Measurements from ENCODE around the gene CYP26A1. TPM values are rescaled to one million over a fixed set of nuclear protein-coding genes. Genes with fewer than 3 reads are reported as not detected.

CYP26A1 gene
- total RNA-seq, 1 donor, result not detected

DNA sequence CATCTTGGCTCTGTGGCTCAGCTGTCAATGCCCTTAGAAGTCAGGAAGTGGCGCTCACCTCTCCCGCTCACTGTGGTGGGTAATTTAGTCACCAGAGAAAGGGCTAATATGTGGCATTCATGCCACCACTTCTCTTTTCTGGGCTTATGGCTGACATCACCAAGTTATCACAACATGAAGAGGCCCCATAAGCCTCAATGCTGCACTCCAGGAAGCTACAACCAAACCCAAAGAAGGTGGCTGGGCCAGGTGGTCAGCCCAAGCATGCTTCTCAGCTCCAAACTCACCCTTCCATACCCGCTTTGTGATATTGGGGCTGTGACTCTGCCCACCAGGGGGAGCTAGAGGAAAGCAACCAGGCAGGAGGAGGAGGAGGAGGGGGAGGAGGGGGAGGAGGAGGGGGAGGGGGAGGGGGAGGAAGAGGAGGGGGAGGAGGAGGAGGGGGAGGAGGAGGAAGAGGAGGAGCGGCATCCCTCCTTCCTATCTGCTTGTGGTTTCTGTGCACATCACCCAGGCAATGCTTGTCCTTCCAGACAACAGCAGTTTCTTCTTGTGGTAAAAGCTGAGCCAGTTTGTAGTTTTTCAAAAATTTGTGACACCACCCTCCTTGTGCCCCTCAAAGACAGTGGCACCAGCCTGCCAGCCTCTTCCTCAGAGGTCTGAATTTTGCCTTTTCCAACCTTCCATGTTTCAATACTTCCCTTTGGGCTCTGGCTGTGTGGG is 42.1 kb downstream of the CYP26A1 start:
- Histone ChIP-seq H3K4me1 (ENCODE audit: insufficient read depth, low read length) (no peaks in the 10 kb centered on the region), H2AFZ (ENCODE audit: low read length) (no peak overlapping the region)

GRCh38 chr10:93121311-93121710 is 47.6 kb downstream of the CYP26A1 start:
- Histone ChIP-seq H3K4me2 (ENCODE audit: insufficient read depth, low read length) (no peak overlapping the region), H3K36me3 (ENCODE audit: insufficient read depth, low read length) (no peaks in the 10 kb centered on the region), H3K9me3 (ENCODE audit: low read depth, low read length) (peaks cover under 1% of the 10 kb centered on the region), H3K79me2 (ENCODE audit: insufficient read depth, low read length) (no peaks in the 10 kb centered on the region), H2AFZ (ENCODE audit: low read length) (no peak overlapping the region), H4K20me1 (ENCODE audit: insufficient read depth, low read length) (no peaks in the 10 kb centered on the region), H3K27ac (ENCODE audit: low read depth, low read length) (no peak overlapping the region), H3K4me3 (ENCODE audit: insufficient read depth, low read length) (no peak overlapping the region), H3K4me1 (ENCODE audit: insufficient read depth, low read length) (no peaks in the 10 kb centered on the region), H3K27me3 (ENCODE audit: insufficient read depth, low read length) (peaks cover 11% of the 10 kb centered on the region)
- TF ChIP-seq, protein P1, sequence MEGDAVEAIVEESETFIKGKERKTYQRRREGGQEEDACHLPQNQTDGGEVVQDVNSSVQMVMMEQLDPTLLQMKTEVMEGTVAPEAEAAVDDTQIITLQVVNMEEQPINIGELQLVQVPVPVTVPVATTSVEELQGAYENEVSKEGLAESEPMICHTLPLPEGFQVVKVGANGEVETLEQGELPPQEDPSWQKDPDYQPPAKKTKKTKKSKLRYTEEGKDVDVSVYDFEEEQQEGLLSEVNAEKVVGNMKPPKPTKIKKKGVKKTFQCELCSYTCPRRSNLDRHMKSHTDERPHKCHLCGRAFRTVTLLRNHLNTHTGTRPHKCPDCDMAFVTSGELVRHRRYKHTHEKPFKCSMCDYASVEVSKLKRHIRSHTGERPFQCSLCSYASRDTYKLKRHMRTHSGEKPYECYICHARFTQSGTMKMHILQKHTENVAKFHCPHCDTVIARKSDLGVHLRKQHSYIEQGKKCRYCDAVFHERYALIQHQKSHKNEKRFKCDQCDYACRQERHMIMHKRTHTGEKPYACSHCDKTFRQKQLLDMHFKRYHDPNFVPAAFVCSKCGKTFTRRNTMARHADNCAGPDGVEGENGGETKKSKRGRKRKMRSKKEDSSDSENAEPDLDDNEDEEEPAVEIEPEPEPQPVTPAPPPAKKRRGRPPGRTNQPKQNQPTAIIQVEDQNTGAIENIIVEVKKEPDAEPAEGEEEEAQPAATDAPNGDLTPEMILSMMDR (IDR thresholded peaks at IDR 0.05; ENCODE audit: extremely low read depth, low read depth, low read length), result no peak
- DNase-seq (ENCODE audit: insufficient read length, low spot score, missing footprints), result no peak

More for the DNA sequence above, 42.1 kb downstream of the CYP26A1 start:
- peaks cover 15% of the 10 kb centered on the region for H3K27me3 ChIP-seq (ENCODE audit: insufficient read depth, low read length)
- H4K20me1 ChIP-seq (ENCODE audit: insufficient read depth, low read length), result no peaks in the 10 kb centered on the region
- H3K36me3 ChIP-seq (ENCODE audit: insufficient read depth, low read length), result no peaks in the 10 kb centered on the region
- no peaks in the 10 kb centered on the region for H3K79me2 ChIP-seq (ENCODE audit: insufficient read depth, low read length)
- DNase-seq (ENCODE audit: insufficient read length, low spot score, missing footprints), result no peak
- H3K9me3 ChIP-seq (ENCODE audit: low read depth, low read length), result no peaks in the 10 kb centered on the region
- H3K4me3 ChIP-seq (ENCODE audit: insufficient read depth, low read length), result no peak overlapping the region
- H3K4me2 ChIP-seq (ENCODE audit: insufficient read depth, low read length), result no peak overlapping the region
- no peak overlapping the region for H3K27ac ChIP-seq (ENCODE audit: low read depth, low read length)
- TF ChIP-seq, protein P1 (IDR thresholded peaks at IDR 0.05; ENCODE audit: extremely low read depth, low read depth, low read length), result peak; percentile 40

GRCh38 chr10:93123766-93124165 is 50.1 kb downstream of the CYP26A1 start:
- Histone ChIP-seq H3K27ac (ENCODE audit: low read depth, low read length) (no peak overlapping the region), H3K9me3 (ENCODE audit: low read depth, low read length) (peaks cover 2% of the 10 kb centered on the region), H4K20me1 (ENCODE audit: insufficient read depth, low read length) (no peaks in the 10 kb centered on the region), H3K36me3 (ENCODE audit: insufficient read depth, low read length) (no peaks in the 10 kb centered on the region), H3K4me1 (ENCODE audit: insufficient read depth, low read length) (no peaks in the 10 kb centered on the region), H3K4me2 (ENCODE audit: insufficient read depth, low read length) (no peak overlapping the region), H3K4me3 (ENCODE audit: insufficient read depth, low read length) (no peak overlapping the region), H2AFZ (ENCODE audit: low read length) (no peak overlapping the region), H3K79me2 (ENCODE audit: insufficient read depth, low read length) (no peaks in the 10 kb centered on the region), H3K27me3 (ENCODE audit: insufficient read depth, low read length) (peaks cover 9% of the 10 kb centered on the region)
- TF ChIP-seq, protein P1 (IDR thresholded peaks at IDR 0.05; ENCODE audit: extremely low read depth, low read depth, low read length), result no peak
- DNase-seq (ENCODE audit: insufficient read length, low spot score, missing footprints), result peak; percentile 38

DNA sequence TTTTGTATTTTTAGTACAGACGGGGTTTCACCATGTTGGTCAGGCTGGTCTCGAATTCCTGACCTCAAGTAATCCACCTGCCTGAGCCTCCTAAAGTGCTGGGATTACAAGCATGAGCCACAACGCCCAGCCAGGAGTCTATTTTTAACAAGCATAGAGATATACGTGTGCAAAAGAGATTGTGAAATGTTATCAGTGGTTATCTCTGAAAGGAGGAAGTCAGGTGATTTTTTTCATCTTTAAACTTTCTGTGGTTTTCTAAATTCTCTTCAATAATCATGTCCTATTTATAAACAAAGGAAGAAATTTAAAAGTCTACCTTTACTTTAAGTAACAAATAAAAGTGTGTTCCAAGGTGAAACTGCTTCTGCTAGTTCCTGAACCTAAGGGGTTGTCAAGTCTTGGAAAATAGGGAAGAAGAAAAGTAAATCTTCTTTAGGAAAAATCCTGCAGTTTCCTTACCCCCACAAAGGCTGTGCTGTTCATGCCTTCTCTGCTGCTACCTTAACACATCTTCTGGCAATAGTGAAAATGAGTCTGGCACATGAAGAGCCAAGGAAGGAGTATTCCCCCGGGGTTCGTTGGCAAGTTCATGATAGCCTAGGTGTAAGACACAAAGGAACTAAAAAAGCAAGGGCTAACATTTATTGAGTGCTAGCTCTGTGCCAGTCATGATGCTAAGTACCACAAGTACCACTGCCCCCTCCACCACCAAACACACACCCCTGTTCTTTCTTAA is 51.1 kb downstream of the CYP26A1 start:
- TF ChIP-seq, protein P1 (IDR thresholded peaks at IDR 0.05; ENCODE audit: extremely low read depth, low read depth, low read length), result no peak
- no peak overlapping the region for H3K4me2 ChIP-seq (ENCODE audit: insufficient read depth, low read length)
- no peaks in the 10 kb centered on the region for H4K20me1 ChIP-seq (ENCODE audit: insufficient read depth, low read length)
- DNase-seq (ENCODE audit: insufficient read length, low spot score, missing footprints), result no peak
- H2AFZ ChIP-seq (ENCODE audit: low read length), result no peak overlapping the region
- H3K27me3 ChIP-seq (ENCODE audit: insufficient read depth, low read length), result peaks cover 9% of the 10 kb centered on the region
- no peak overlapping the region for H3K4me3 ChIP-seq (ENCODE audit: insufficient read depth, low read length)
- H3K4me1 ChIP-seq (ENCODE audit: insufficient read depth, low read length), result no peaks in the 10 kb centered on the region
- no peak overlapping the region for H3K27ac ChIP-seq (ENCODE audit: low read depth, low read length)
- peaks cover 2% of the 10 kb centered on the region for H3K9me3 ChIP-seq (ENCODE audit: low read depth, low read length)
- H3K36me3 ChIP-seq (ENCODE audit: insufficient read depth, low read length), result no peaks in the 10 kb centered on the region
- H3K79me2 ChIP-seq (ENCODE audit: insufficient read depth, low read length), result no peaks in the 10 kb centered on the region
